NCI-H524 treated with DMSO at 0.1 percent for 48 hours (cell line): ENCODE results near the gene PARP15.

Source experiments
- DNase-seq: peaks from one replicate; lab custom pipeline; 2025; lab: John Stamatoyannopoulos, UW

PARP15 gene

GRCh38 chr3:122572940-122573412 lies 4.5 kb upstream of the PARP15 start:
- no peak for DNase-seq

- DNase-seq: no peak
These were observed 1.1 kb upstream of the PARP15 start for GRCh38 chr3:122576174-122576940.

- no peak for DNase-seq
These were observed 755 bp downstream of the PARP15 start for GRCh38 chr3:122578069-122578740.

GRCh38 chr3:122580470-122580869 lies 3.0 kb downstream of the PARP15 start:
- DNase-seq: no peak

GRCh38 chr3:122581622-122582021 lies 4.2 kb downstream of the PARP15 start:
- DNase-seq: no peak

GRCh38 chr3:122582390-122582789 lies 4.9 kb downstream of the PARP15 start:
- DNase-seq: no peak

- no peak for DNase-seq
These were observed 8.6 kb downstream of the PARP15 start for GRCh38 chr3:122586098-122586497.

GRCh38 chr3:122586773-122587485 lies 9.5 kb downstream of the PARP15 start:
- no peak for DNase-seq

- no peak for DNase-seq
These were observed 10.1 kb downstream of the PARP15 start for GRCh38 chr3:122587572-122587971.

GRCh38 chr3:122589297-122589696 lies 11.8 kb downstream of the PARP15 start:
- DNase-seq: no peak

- no peak for DNase-seq
These were observed 13.2 kb downstream of the PARP15 start for GRCh38 chr3:122590610-122591009.

GRCh38 chr3:122594025-122594424 lies 16.6 kb downstream of the PARP15 start:
- DNase-seq: no peak

GRCh38 chr3:122598151-122598550 lies 20.7 kb downstream of the PARP15 start:
- DNase-seq: no peak

GRCh38 chr3:122598556-122598955 lies 21.1 kb downstream of the PARP15 start:
- DNase-seq: no peak

- DNase-seq: no peak
These were observed 24.7 kb downstream of the PARP15 start for GRCh38 chr3:122602011-122602710.

GRCh38 chr3:122603056-122603455 lies 25.6 kb downstream of the PARP15 start:
- DNase-seq: no peak

GRCh38 chr3:122606330-122606729 lies 28.9 kb downstream of the PARP15 start:
- DNase-seq: no peak

- no peak for DNase-seq
These were observed 31.5 kb downstream of the PARP15 start for GRCh38 chr3:122608916-122609315.

GRCh38 chr3:122609798-122610559 lies 32.5 kb downstream of the PARP15 start:
- no peak for DNase-seq

- no peak for DNase-seq
These were observed 35.2 kb downstream of the PARP15 start for GRCh38 chr3:122612696-122613095.

GRCh38 chr3:122615303-122615702 lies 37.9 kb downstream of the PARP15 start:
- no peak for DNase-seq
